Duodenal mucosa (tissue), 2 donors: ENCODE measurements around the gene MAX.
"Not testable (repeated sequence)": the region's sequence is repeated elsewhere in the genome, so short reads cannot be mapped to it uniquely, and the experiment has no call there.

Source experiments
- H3K27ac ChIP-seq: one replicate; pipeline ENCODE4 v1.7.0; 2013; ENCODE audit warnings: low read depth, low read length
- H3K27me3 ChIP-seq, 2 donors: one replicate each; pipeline ENCODE4 v1.7.0; 2013; ENCODE audit warnings: low read length in 2 of 2, control low read depth in 1 of 2; ENCODE audit not compliant: insufficient read depth in 2 of 2, control insufficient read depth in 1 of 2
- H3K36me3 ChIP-seq, 2 donors: one replicate each; pipeline ENCODE4 v1.7.0; 2013; ENCODE audit warnings: low read length in 2 of 2, control low read depth in 1 of 2; ENCODE audit not compliant: insufficient read depth in 2 of 2, control insufficient read depth in 1 of 2
- H3K4me1 ChIP-seq, 2 donors: one replicate each; pipeline ENCODE4 v1.7.0; 2013; ENCODE audit warnings: low read length in 2 of 2, control low read depth in 1 of 2; ENCODE audit not compliant: insufficient read depth in 2 of 2, control insufficient read depth in 1 of 2
- H3K4me3 ChIP-seq, 2 donors: one replicate each; pipeline ENCODE4 v1.7.0; 2013; ENCODE audit warnings: low read length in 2 of 2, low read depth in 1 of 2
- H3K9ac ChIP-seq, 2 donors: one replicate each; pipeline ENCODE4 v1.7.0; 2013; ENCODE audit warnings: low read length in 2 of 2, low read depth in 1 of 2
- H3K9me3 ChIP-seq, 2 donors: one replicate each; pipeline ENCODE4 v1.7.0; 2013; ENCODE audit warnings: low read length in 2 of 2, control low read depth in 1 of 2; ENCODE audit not compliant: control insufficient read depth in 1 of 2

The MAX gene

DNA sequence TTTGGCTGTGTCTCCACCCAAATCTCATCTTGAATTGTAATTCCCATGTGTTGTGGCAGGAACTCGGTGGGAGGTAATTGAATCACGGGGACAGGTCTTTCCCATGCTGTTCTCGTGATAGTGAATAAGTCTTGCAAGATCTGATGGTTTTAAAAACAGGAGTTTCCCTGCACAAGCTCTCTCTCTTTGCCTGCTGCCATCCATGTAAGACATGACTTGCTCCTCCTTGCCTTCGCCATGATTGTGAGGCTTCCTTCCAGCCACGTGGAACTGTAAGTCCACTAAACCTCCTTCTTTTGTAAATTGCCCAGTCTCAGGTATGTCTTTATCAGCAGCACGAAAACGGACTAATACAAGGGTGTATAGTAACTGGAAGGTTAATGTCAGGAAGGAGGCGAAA, 14.5 kb downstream of the MAX start:
- peaks cover 42 to 81% of the 10 kb centered on the region in 2 donors for H3K36me3 ChIP-seq
- H3K4me3 ChIP-seq, H3K9ac ChIP-seq, H3K27ac ChIP-seq, H3K4me1 ChIP-seq, H3K9me3 ChIP-seq, H3K27me3 ChIP-seq: not testable (repeated sequence)

DNA sequence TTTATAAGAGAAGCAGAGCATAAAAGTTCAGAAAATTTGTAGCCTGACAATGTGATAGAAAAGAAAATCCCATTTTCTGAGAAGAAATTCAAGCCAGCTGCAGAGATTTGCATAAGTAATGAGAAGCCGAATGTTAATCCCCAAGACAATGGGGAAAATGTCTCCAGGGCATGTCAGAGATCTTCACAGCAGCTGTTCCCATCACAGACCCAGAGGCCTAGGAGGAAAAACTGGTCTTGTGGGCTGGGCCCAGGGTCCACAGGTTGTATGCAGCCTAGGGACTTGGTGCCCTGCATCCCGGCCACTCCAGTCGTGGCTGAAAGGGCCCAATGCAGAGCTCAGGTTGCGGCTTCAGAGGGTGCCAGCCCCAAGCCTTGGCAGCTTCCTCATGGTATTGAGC, 15.6 kb downstream of the MAX start:
- not testable (repeated sequence) for H3K4me3 ChIP-seq, H3K27me3 ChIP-seq, H3K27ac ChIP-seq, H3K9ac ChIP-seq, H3K9me3 ChIP-seq
- H3K36me3 ChIP-seq, result peaks cover 33 to 81% of the 10 kb centered on the region in 2 donors
- H3K4me1 ChIP-seq, result peaks cover 8 to 14% of the 10 kb centered on the region in 2 donors

DNA sequence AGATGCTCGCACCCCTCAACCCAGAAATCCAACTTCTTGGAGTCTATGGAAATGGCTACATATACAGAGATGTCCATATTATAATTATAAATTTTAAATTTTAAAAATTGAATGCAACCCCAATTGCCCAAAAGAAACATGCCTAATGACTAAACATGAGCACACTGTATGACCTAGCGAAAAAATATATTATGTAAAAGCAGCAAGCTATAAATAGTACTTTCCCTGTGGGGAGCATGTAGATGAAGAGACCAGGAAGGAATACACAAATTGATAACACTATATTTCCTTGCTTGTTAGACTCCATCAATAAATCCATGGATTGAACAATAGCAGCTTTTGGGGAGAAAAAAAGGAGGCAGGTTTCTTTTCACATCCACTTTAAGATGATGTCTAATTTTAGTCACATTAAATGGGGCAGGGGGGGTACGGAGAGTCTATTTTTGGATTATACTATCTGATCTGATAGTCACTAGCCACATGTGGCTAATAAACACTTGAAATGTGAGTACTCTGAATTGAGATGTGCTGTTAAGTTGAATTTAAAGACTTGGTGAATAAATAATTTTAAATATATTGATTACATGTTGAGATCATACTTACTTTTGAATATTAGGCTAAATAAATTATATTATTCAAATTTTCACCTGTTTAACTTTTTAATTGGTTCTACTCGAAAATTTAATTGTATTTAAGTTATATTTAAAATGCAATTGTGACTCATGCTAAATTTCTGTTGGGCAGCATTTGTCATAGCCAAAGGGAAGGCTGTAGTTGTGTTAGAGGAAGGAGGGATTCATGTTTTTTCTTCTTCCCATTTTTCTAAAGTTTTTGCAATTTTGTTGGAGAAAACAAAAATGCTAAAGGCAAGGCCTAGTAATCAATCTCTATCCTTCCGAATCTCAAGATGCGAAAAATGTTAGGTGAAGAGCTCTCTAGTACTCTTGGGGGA, 17.5 kb downstream of the MAX start:
- Histone ChIP-seq H3K9ac (no peak overlapping the region), H3K9me3 (no peaks in the 10 kb centered on the region), H3K4me1 (peaks cover 25 to 31% of the 10 kb centered on the region in 2 donors), H3K4me3 (no peak overlapping the region), H3K27me3 (no peaks in the 10 kb centered on the region), H3K36me3 (peaks cover 26 to 73% of the 10 kb centered on the region in 2 donors), H3K27ac (no peak overlapping the region)

- peaks cover 17 to 69% of the 10 kb centered on the region in 2 donors for H3K36me3 ChIP-seq
- no peaks in the 10 kb centered on the region for H3K27me3 ChIP-seq
- H3K4me3 ChIP-seq, result no peak overlapping the region
- H3K4me1 ChIP-seq, result peaks cover 26 to 37% of the 10 kb centered on the region in 2 donors
- H3K9ac ChIP-seq, result no peak overlapping the region
- no peak overlapping the region for H3K27ac ChIP-seq
- no peaks in the 10 kb centered on the region for H3K9me3 ChIP-seq
Measured at GRCh38 chr14:65082930-65083329, 19.4 kb downstream of the MAX start.

GRCh38 chr14:65080960-65081747, 21.2 kb downstream of the MAX start:
- H3K27ac ChIP-seq, result peak overlapping the region; percentile 51
- peaks cover 26 to 37% of the 10 kb centered on the region in 2 donors for H3K4me1 ChIP-seq
- H3K9ac ChIP-seq, result no peak overlapping the region
- no peaks in the 10 kb centered on the region for H3K9me3 ChIP-seq
- H3K4me3 ChIP-seq, result peak overlapping the region; percentile 3 to 14
- H3K36me3 ChIP-seq, result peaks cover 24 to 69% of the 10 kb centered on the region in 2 donors
- no peaks in the 10 kb centered on the region for H3K27me3 ChIP-seq

DNA sequence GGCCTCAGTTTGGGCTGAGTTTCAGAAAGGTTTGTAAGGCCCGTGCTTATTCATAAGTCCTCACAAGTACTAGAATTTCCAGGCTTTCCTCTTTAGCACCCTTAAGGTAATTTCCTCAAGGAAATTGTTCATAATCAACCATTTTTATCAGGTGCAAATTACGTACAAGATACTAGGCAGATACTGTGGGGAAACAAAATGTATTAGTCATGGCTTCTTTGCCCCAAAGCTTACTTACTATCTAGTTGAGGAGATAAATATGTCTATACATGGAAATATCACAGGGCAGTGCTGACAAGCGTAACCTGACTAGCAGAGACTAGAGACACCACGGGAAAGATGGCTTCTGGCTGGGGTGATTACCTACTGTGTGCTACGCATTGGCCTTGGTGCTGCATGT, 22.5 kb downstream of the MAX start:
- H3K27me3 ChIP-seq, result no peaks in the 10 kb centered on the region
- no peak overlapping the region for H3K4me3 ChIP-seq
- no peak overlapping the region for H3K9ac ChIP-seq
- peaks cover 18 to 69% of the 10 kb centered on the region in 2 donors for H3K36me3 ChIP-seq
- H3K9me3 ChIP-seq, result no peaks in the 10 kb centered on the region
- H3K27ac ChIP-seq, result no peak overlapping the region
- peaks cover 30 to 43% of the 10 kb centered on the region in 2 donors for H3K4me1 ChIP-seq

GRCh38 chr14:65079201-65079600, 23.1 kb downstream of the MAX start:
- Histone ChIP-seq H3K4me1 (peaks cover 36 to 49% of the 10 kb centered on the region in 2 donors), H3K36me3 (peaks cover 18 to 75% of the 10 kb centered on the region in 2 donors), H3K4me3 (no peak overlapping the region), H3K27me3 (no peaks in the 10 kb centered on the region), H3K9me3 (no peaks in the 10 kb centered on the region), H3K27ac (no peak overlapping the region), H3K9ac (no peak overlapping the region)

GRCh38 chr14:65077318-65077717, 25.0 kb downstream of the MAX start:
- Histone ChIP-seq H3K9me3 (no peaks in the 10 kb centered on the region), H3K36me3 (peaks cover 12 to 64% of the 10 kb centered on the region in 2 donors), H3K27me3 (no peaks in the 10 kb centered on the region), H3K4me1 (peaks cover 53 to 60% of the 10 kb centered on the region in 2 donors), H3K4me3 (no peak overlapping the region), H3K9ac (no peak overlapping the region), H3K27ac (no peak overlapping the region)

- Histone ChIP-seq H3K4me1 (peaks cover 53 to 61% of the 10 kb centered on the region in 2 donors), H3K4me3 (no peak overlapping the region), H3K9ac (no peak overlapping the region), H3K9me3 (no peaks in the 10 kb centered on the region), H3K27me3 (no peaks in the 10 kb centered on the region), H3K36me3 (peaks cover 12 to 60% of the 10 kb centered on the region in 2 donors), H3K27ac (no peak overlapping the region)
Measured at GRCh38 chr14:65075628-65076325, 26.5 kb downstream of the MAX start.
